Esophagus squamous epithelium (tissue), 5 donors: ENCODE measurements around the gene PLGRKT. TPM values are rescaled to one million over a fixed set of nuclear protein-coding genes. Genes with fewer than 3 reads are reported as not detected.

ENCODE experiments used
- DNase-seq: peaks from one replicate; lab custom pipeline; 2025; lab: John Stamatoyannopoulos, UW
- H3K27ac ChIP-seq, 4 donors: fragments of 200-600 bp; sonication (generic); one replicate each; pipeline ENCODE4 v1.5.1; 2016 to 2019; ENCODE audit warnings: mild to moderate bottlenecking in 1 of 4
- H3K27me3 ChIP-seq, 4 donors: fragments of 200-600 bp; sonication (generic); 1 replicate in 3 of 4; 2 replicates in 1 of 4; pipeline versions ENCODE4 v1.5.1 to v1.6.0; 2017 to 2021; ENCODE audit warnings: antibody characterized with exemption in 1 of 4
- H3K36me3 ChIP-seq, 3 donors: fragments of 200-600 bp; sonication (generic); one replicate each; pipeline ENCODE4 v1.5.1; 2016 to 2019
- H3K4me1 ChIP-seq, 3 donors: fragments of 200-600 bp; sonication (generic); one replicate each; pipeline ENCODE4 v1.5.1; 2017 to 2019
- H3K4me3 ChIP-seq, 4 donors: fragments of 200-600 bp; sonication (generic); 1 replicate in 3 of 4; 2 replicates in 1 of 4; pipeline ENCODE4 v1.5.1; 2016 to 2019; ENCODE audit warnings: mild to moderate bottlenecking in 2 of 4, moderate library complexity in 1 of 4
- H3K9me3 ChIP-seq, 3 donors: fragments of 200-600 bp; sonication (generic); one replicate each; pipeline ENCODE4 v1.5.1; 2016 to 2019
- CTCF ChIP-seq, 6 experiments: fragments of 450-650 bp in 4 of 6; fragments of 200-600 bp in 2 of 6; sonication (generic) in 2 of 6; IDR thresholded peaks; one replicate each; pipeline ENCODE4 v1.5.1; 2016 to 2019; ENCODE audit warnings: antibody characterized with exemption in 6 of 6, mild to moderate bottlenecking in 4 of 6, moderate library complexity in 4 of 6
- POLR2A ChIP-seq, 4 donors: fragments of 450-650 bp; IDR thresholded peaks; one replicate each; pipeline ENCODE4 v1.6.1; 2017; ENCODE audit warnings: antibody characterized with exemption in 4 of 4, mild to moderate bottlenecking in 4 of 4, moderate library complexity in 3 of 4
- WGBS, 2 donors: methylation state at CpG; one replicate each; pipeline ENCODE4 v1.1.5; 2018; 5-methylcytosine and 5-hydroxymethylcytosine counted together
- intact Hi-C: fragments of 100-400 bp; cut with DNase I; formaldehyde crosslinking; loops from one replicate; pipeline ENCODE4 v1.15.0; 2022
- total RNA-seq, 4 donors: library from RNA; depleted of rRNA; stranded (reverse); fragments of >200 nt; gene quantifications; one replicate each; pipeline ENCODE4 v1.1.0, GENCODE V29; 2016
- donor health status: DM: yes; HTN: yes; CAD: no.

The PLGRKT gene
- total RNA-seq, 4 donors from 2014 or later, result 13.4 to 25.6 (median 20.0) TPM

DNA sequence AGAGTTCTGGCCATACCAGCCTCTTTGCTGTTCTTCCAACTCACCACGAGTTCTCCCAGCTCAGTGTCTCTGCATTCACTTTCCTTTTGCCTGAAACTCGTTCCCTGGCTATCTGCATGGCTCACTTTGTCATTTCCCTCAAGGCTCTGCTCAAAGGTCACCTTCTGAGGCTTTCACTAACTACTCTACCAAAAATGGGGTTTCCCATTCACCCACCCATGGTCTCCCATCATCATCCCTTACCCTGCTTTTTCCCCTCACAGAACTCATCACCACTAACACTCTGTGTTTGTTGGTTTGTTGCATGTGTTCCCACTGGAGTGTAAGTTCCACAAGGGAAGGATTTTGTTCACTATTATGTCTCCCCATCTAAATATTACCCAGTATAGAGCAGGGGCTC, 16.6 kb downstream of the PLGRKT start:
- no peak for DNase-seq
- Histone ChIP-seq H3K27me3 (no peaks in the 10 kb centered on the region), H3K9me3 (no peaks in the 10 kb centered on the region), H3K36me3 (peaks cover 0 to 13% (median 0%) of the 10 kb centered on the region in 3 donors), H3K27ac (no peak overlapping the region), H3K4me3 (no peak overlapping the region), H3K4me1 (no peaks in the 10 kb centered on the region)
- no peak for TF ChIP-seq CTCF (IDR thresholded peaks at IDR 0.05)
- TF ChIP-seq POLR2A (IDR thresholded peaks at IDR 0.05), result no peak
- WGBS, 2 donors, result 75 to 81% methylated on average over 2 of the region's 2 CpGs
- intact Hi-C loops, result loop anchor here (5.0 kb wide), 1 partner anchor 234 kb away; the partner anchor contains the start of gene INSL6

GRCh38 chr9:5419987-5420386, 17.7 kb downstream of the PLGRKT start:
- TF ChIP-seq POLR2A (IDR thresholded peaks at IDR 0.05), result no peak
- TF ChIP-seq CTCF (IDR thresholded peaks at IDR 0.05), result no peak
- no peak for DNase-seq
- peaks cover 0 to 13% (median 0%) of the 10 kb centered on the region in 3 donors for H3K36me3 ChIP-seq
- no peak overlapping the region for H3K27ac ChIP-seq
- intact Hi-C loops, result loop anchor here (5.0 kb wide), 1 partner anchor 233 kb away; the partner anchor contains the start of gene INSL6
- H3K4me1 ChIP-seq, result no peaks in the 10 kb centered on the region
- no peaks in the 10 kb centered on the region for H3K27me3 ChIP-seq
- H3K9me3 ChIP-seq, result no peaks in the 10 kb centered on the region
- H3K4me3 ChIP-seq, result no peak overlapping the region

- H3K36me3 ChIP-seq, result peaks cover 0 to 13% (median 0%) of the 10 kb centered on the region in 3 donors
- DNase-seq, result no peak
- TF ChIP-seq CTCF (IDR thresholded peaks at IDR 0.05) (no peak), POLR2A (IDR thresholded peaks at IDR 0.05) (no peak)
- no peak overlapping the region for H3K4me3 ChIP-seq
- H3K9me3 ChIP-seq, result peaks cover 0 to 6% (median 0%) of the 10 kb centered on the region in 3 donors
- H3K4me1 ChIP-seq, result no peaks in the 10 kb centered on the region
- H3K27me3 ChIP-seq, result no peaks in the 10 kb centered on the region
- intact Hi-C loops, result no loop called here
- WGBS, 2 donors, result 86 to 100% methylated on average over 4 to 5 of the region's 20 CpGs
- no peak overlapping the region for H3K27ac ChIP-seq
Measured at GRCh38 chr9:5418481-5418880, 19.2 kb downstream of the PLGRKT start.

GRCh38 chr9:5416953-5417352, 20.8 kb downstream of the PLGRKT start:
- Histone ChIP-seq H3K27ac (no peak overlapping the region), H3K4me3 (no peak overlapping the region), H3K4me1 (no peaks in the 10 kb centered on the region), H3K27me3 (no peaks in the 10 kb centered on the region), H3K36me3 (peaks cover 0 to 13% (median 0%) of the 10 kb centered on the region in 3 donors), H3K9me3 (peaks cover 0 to 6% (median 0%) of the 10 kb centered on the region in 3 donors)
- no peak for DNase-seq
- WGBS, 2 donors, result 71 to 79% methylated on average over 3 of the region's 3 CpGs
- TF ChIP-seq CTCF (IDR thresholded peaks at IDR 0.05), result no peak
- no peak for TF ChIP-seq POLR2A (IDR thresholded peaks at IDR 0.05)
- intact Hi-C loops, result no loop called here

- intact Hi-C loops, result no loop called here
- H3K27ac ChIP-seq, result no peak overlapping the region
- H3K27me3 ChIP-seq, result no peaks in the 10 kb centered on the region
- H3K4me1 ChIP-seq, result no peaks in the 10 kb centered on the region
- TF ChIP-seq POLR2A (IDR thresholded peaks at IDR 0.05) (no peak), CTCF (IDR thresholded peaks at IDR 0.05) (no peak)
- DNase-seq, result no peak
- H3K36me3 ChIP-seq, result peaks cover 0 to 15% (median 0%) of the 10 kb centered on the region in 3 donors
- peaks cover 0 to 31% (median 18%) of the 10 kb centered on the region in 3 donors for H3K9me3 ChIP-seq
- WGBS, 2 donors, result no CpG with 5 or more reads among the region's 1 CpG
- H3K4me3 ChIP-seq, result no peak overlapping the region
Measured at GRCh38 chr9:5408596-5408995, 29.1 kb downstream of the PLGRKT start.
